ENCODE results near the gene TRPM6.

The TRPM6 gene

DNA sequence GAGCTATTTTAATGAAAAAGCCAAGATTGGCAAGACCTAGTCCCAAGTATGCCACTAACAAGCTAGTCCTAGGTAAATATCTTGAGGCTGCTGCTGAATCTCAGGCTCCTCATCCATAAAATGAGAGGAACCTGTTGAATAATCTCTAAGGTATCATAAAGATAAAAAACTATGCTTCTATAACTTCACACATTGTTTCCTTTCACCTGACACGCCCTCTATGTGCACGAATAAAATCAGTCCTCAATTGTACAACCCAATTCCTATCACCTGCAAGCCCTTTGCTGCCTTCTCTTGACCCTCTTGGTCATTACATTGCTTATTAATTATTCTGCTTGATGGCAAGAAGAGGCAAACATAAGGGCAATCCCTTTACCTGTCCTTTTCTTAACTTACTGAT lies 69.9 kb downstream of the TRPM6 start:
- no peaks in the 10 kb centered on the region for H3K27me3 ChIP-seq
- no peak overlapping the region for H3K9ac ChIP-seq
- H3K4me2 ChIP-seq = no peak overlapping the region
- H3K27ac ChIP-seq = no peak overlapping the region
- no peak overlapping the region for H3K4me3 ChIP-seq
- TF ChIP-seq Cebpa-rat (IDR thresholded peaks at IDR 0.05) = no peak
- H3K4me1 ChIP-seq = no peaks in the 10 kb centered on the region
- H3K36me3 ChIP-seq = no peaks in the 10 kb centered on the region
- H4K20me1 ChIP-seq = no peaks in the 10 kb centered on the region
- H3K9me3 ChIP-seq = no peaks in the 10 kb centered on the region

DNA sequence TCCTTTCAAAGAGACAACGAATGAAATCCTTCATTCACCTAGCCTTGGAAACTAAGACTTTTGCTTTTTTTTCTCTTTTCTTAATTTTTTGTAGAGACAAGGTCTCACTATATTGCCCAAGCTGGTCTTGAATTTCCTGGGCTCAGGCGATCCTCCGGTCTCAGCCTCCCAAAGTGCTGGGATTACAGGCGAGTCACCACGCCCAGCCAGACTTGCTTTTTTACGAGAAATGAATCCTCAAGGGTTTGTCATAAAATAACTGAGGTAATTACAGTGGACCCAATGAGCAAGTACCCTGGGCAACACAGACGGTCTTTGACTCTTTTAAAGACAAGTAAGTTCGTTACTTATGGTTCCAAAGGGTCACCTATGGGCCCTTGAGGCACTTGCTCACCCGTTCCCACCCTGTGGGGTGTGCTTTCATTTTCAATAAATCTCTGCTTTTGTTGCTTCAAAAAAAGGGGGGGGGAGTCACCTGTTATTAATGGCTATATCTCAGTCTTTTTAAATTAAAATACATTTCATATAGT lies 70.4 kb downstream of the TRPM6 start:
- no peaks in the 10 kb centered on the region for H3K36me3 ChIP-seq
- no peak overlapping the region for H3K4me3 ChIP-seq
- no peak for TF ChIP-seq Cebpa-rat (IDR thresholded peaks at IDR 0.05)
- H3K9ac ChIP-seq = no peak overlapping the region
- no peak overlapping the region for H3K4me2 ChIP-seq
- H4K20me1 ChIP-seq = no peaks in the 10 kb centered on the region
- H3K4me1 ChIP-seq = no peaks in the 10 kb centered on the region
- no peaks in the 10 kb centered on the region for H3K9me3 ChIP-seq
- no peak overlapping the region for H3K27ac ChIP-seq
- no peaks in the 10 kb centered on the region for H3K27me3 ChIP-seq

DNA sequence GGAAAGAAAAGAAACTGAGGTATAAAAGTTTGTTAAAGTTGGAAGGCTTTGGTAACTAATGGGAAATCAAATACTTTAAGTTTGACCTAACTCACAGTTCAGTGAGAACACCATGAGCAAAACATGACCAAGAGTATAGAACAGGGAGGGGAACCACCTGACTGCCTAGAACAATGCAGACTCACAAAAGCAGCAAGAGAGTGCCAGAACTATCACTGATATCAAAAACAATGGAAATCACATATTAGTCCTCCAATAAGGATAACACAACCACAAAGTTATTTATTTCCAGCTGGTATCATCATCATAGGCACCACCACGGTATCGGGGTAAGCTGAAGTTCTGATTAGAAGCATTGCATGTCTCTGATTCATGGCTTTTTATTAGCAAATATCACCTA lies 77.5 kb downstream of the TRPM6 start:
- Histone ChIP-seq H4K20me1 (no peaks in the 10 kb centered on the region), H3K9ac (no peak overlapping the region), H3K4me2 (no peak overlapping the region), H3K27me3 (no peaks in the 10 kb centered on the region), H3K9me3 (no peaks in the 10 kb centered on the region), H3K4me1 (no peaks in the 10 kb centered on the region), H3K27ac (no peak overlapping the region), H3K36me3 (no peaks in the 10 kb centered on the region), H3K4me3 (no peak overlapping the region)
- TF ChIP-seq Cebpa-rat (IDR thresholded peaks at IDR 0.05) = no peak

- H3K4me1 ChIP-seq = 0 out of 2 replicates have a peak, but pooled peaks cover 3% of the 10 kb centered on the region
- no peaks in the 10 kb centered on the region for H4K20me1 ChIP-seq
- H3K27me3 ChIP-seq = no peaks in the 10 kb centered on the region
- H3K4me3 ChIP-seq = no peak overlapping the region
- no peak overlapping the region for H3K27ac ChIP-seq
- TF ChIP-seq Cebpa-rat (IDR thresholded peaks at IDR 0.05) = no peak
- H3K9ac ChIP-seq = no peak overlapping the region
- no peaks in the 10 kb centered on the region for H3K36me3 ChIP-seq
- no peaks in the 10 kb centered on the region for H3K9me3 ChIP-seq
- no peak overlapping the region for H3K4me2 ChIP-seq
Measured at GRCh38 chr9:74804018-74804385, 83.7 kb downstream of the TRPM6 start.

GRCh38 chr9:74803376-74804017 lies 84.2 kb downstream of the TRPM6 start:
- Histone ChIP-seq H3K4me2 (no peak overlapping the region), H3K4me3 (no peak overlapping the region), H3K4me1 (0 out of 2 replicates have a peak, but pooled peaks cover 3% of the 10 kb centered on the region), H3K27ac (no peak overlapping the region), H3K27me3 (no peaks in the 10 kb centered on the region), H3K9me3 (no peaks in the 10 kb centered on the region), H3K9ac (no peak overlapping the region), H4K20me1 (no peaks in the 10 kb centered on the region), H3K36me3 (no peaks in the 10 kb centered on the region)
- TF ChIP-seq Cebpa-rat (IDR thresholded peaks at IDR 0.05) = no peak

DNA sequence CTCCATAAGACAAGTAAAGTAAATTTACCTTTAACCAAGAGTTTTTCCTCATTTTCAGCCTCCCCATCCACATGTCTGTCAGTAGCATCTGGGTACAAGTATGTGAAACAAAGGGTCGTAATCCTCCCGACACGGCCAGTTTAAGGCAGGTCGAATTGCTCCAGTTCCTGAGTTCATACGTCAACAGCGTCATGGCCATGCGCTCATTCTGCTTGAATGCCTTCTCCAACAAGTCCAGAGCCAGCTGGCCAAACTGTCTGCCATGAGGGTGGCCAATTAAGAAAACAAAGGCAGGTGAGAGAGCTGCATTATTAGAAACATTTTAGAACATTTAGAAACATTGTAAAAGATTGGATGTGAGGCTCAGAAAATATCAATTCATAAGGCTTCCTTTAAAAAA lies 87.5 kb downstream of the TRPM6 start:
- Histone ChIP-seq H3K9ac (no peak overlapping the region), H3K4me3 (no peak overlapping the region), H3K4me1 (0 out of 2 replicates have a peak, but pooled peaks cover 3% of the 10 kb centered on the region), H3K9me3 (no peaks in the 10 kb centered on the region), H3K36me3 (no peaks in the 10 kb centered on the region), H3K4me2 (no peak overlapping the region), H3K27ac (no peak overlapping the region), H3K27me3 (no peaks in the 10 kb centered on the region), H4K20me1 (no peaks in the 10 kb centered on the region)
- TF ChIP-seq Cebpa-rat (IDR thresholded peaks at IDR 0.05) = no peak

DNA sequence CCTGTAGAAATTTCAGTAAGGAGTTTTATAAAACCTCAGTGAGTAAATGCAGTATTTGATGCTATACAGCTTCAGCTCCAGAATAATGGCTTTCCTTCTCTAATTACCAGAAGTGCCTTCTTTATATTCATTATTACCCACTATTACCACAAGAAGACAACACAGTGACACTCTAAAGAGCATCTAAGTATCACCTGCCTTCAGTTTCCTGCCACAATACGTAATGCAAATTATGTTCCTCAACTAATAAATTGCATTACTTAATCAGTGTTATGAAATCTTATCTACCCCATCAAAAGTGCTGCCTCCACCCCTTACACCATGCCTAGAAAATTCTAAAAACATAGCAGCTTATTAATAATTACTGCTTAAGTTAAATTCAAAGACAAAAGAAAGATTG lies 91.9 kb downstream of the TRPM6 start:
- Histone ChIP-seq H3K9me3 (no peaks in the 10 kb centered on the region), H3K27ac (no peak overlapping the region), H3K36me3 (no peaks in the 10 kb centered on the region), H3K4me1 (0 out of 2 replicates have a peak, but pooled peaks cover 3% of the 10 kb centered on the region), H3K4me2 (no peak overlapping the region), H3K4me3 (no peak overlapping the region), H3K27me3 (no peaks in the 10 kb centered on the region), H4K20me1 (no peaks in the 10 kb centered on the region), H3K9ac (no peak overlapping the region)
- no peak for TF ChIP-seq Cebpa-rat (IDR thresholded peaks at IDR 0.05)

- H3K27ac ChIP-seq = no peak overlapping the region
- no peak overlapping the region for H3K4me2 ChIP-seq
- 0 out of 2 replicates have a peak, but pooled peaks cover under 1% of the 10 kb centered on the region for H3K4me1 ChIP-seq
- no peak overlapping the region for H3K9ac ChIP-seq
- no peaks in the 10 kb centered on the region for H3K9me3 ChIP-seq
- no peaks in the 10 kb centered on the region for H3K27me3 ChIP-seq
- H3K36me3 ChIP-seq = no peaks in the 10 kb centered on the region
- no peaks in the 10 kb centered on the region for H4K20me1 ChIP-seq
- TF ChIP-seq Cebpa-rat (IDR thresholded peaks at IDR 0.05) = no peak
- no peak overlapping the region for H3K4me3 ChIP-seq
Measured at GRCh38 chr9:74795081-74795480, 92.6 kb downstream of the TRPM6 start.

GRCh38 chr9:74784506-74784905 lies 103.2 kb downstream of the TRPM6 start:
- Histone ChIP-seq H3K9ac (no peak overlapping the region), H3K9me3 (no peaks in the 10 kb centered on the region), H3K4me1 (no peaks in the 10 kb centered on the region), H4K20me1 (no peaks in the 10 kb centered on the region), H3K36me3 (no peaks in the 10 kb centered on the region), H3K4me3 (no peak overlapping the region), H3K4me2 (no peak overlapping the region), H3K27ac (no peak overlapping the region), H3K27me3 (no peaks in the 10 kb centered on the region)
- no peak for TF ChIP-seq Cebpa-rat (IDR thresholded peaks at IDR 0.05)

DNA sequence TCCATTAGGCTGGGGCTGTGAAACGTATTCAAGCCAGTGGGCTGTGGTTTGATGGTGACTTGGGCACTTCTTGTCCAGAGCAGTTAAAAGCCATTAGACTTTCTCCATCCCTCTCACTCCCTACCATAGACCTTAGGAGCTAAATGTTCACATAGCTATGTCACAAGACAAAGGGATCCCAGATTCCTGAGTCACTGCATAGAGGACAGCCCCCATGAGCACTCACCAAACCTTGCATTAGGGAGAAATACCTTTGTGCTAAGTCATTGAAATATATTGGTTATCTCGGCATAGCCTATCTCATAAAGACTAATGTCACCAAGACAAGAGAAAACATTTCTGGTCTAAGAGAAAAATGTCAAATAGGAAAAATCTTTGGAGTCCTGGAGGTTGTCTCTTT lies 104.3 kb downstream of the TRPM6 start:
- no peak overlapping the region for H3K27ac ChIP-seq
- no peak overlapping the region for H3K4me3 ChIP-seq
- no peaks in the 10 kb centered on the region for H4K20me1 ChIP-seq
- no peak overlapping the region for H3K9ac ChIP-seq
- H3K4me2 ChIP-seq = no peak overlapping the region
- H3K27me3 ChIP-seq = no peaks in the 10 kb centered on the region
- no peak for TF ChIP-seq Cebpa-rat (IDR thresholded peaks at IDR 0.05)
- H3K4me1 ChIP-seq = no peaks in the 10 kb centered on the region
- no peaks in the 10 kb centered on the region for H3K9me3 ChIP-seq
- no peaks in the 10 kb centered on the region for H3K36me3 ChIP-seq
